ENCODE results near the gene CCDC92. TPM values are rescaled to one million over a fixed set of nuclear protein-coding genes. Genes with fewer than 3 reads are reported as not detected.

Gene CCDC92
- total and polyA plus RNA-seq, 2 donors (not counting 1 experiment from before 2014, with no cell fraction given): 26.6 to 36.2 TPM

DNA sequence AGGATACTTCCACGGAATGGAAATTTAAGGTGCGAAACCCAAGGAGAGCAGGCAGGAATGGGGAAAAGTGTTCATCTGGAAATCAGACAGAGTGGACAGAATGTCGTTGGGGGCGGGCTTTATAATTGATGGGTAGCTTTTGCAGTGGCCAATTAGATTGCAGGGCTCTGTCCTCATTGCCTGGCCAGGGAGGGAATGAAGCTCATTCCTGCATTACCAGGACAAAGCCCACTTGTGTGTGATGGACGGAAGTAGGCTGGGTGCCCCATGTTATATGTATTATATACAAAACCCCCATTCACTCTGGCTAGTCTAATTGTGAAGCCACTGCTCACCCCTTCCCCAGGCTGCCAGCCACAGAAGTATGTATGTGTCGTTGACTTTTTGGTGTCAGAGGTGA is 23.9 kb upstream of the CCDC92 start:
- Histone ChIP-seq H3K4me3 (ENCODE audit: control extremely low read depth in 1 of 5, extremely low read depth in 1 of 5, insufficient read depth in 1 of 5, low read depth in 2 of 5, low read length in 4 of 5) (no peak overlapping the region), H3K36me3 (replicated peaks in 1 of 2; ENCODE audit: control extremely low read depth in 1 of 2, control insufficient read depth in 1 of 2, extremely low read depth in 1 of 2, insufficient read depth in 2 of 2, low read length in 1 of 2) (peaks cover 4 to 40% of the 10 kb centered on the region in 2 experiments), H3K27me3 (replicated peaks in 1 of 4; ENCODE audit: control extremely low read depth in 1 of 4, control insufficient read depth in 3 of 4, insufficient read depth in 4 of 4, low read length in 3 of 4) (no peaks in the 10 kb centered on the region), H3K4me2 (replicated peaks; ENCODE audit: low read depth, low read length, poor library complexity, severe bottlenecking) (no peak overlapping the region), H4K20me1 (ENCODE audit: control insufficient read depth, insufficient read depth, low read length, poor library complexity, severe bottlenecking) (peaks cover 12% of the 10 kb centered on the region), H3K9ac (ENCODE audit: low read length) (no peak overlapping the region), H3K27ac (ENCODE audit: low read length in 2 of 2) (no peak overlapping the region), H3K79me2 (ENCODE audit: control insufficient read depth, insufficient read depth, low read length) (peaks cover 24% of the 10 kb centered on the region), H3K9me3 (ENCODE audit: control extremely low read depth in 1 of 3, control insufficient read depth in 2 of 3, insufficient read depth in 1 of 3, low read length in 2 of 3) (no peaks in the 10 kb centered on the region), H2AFZ (ENCODE audit: insufficient read depth, low read depth, low read length, poor library complexity, severe bottlenecking) (no peak overlapping the region), H3K4me1 (ENCODE audit: control insufficient read depth in 2 of 2, insufficient read depth in 2 of 2, low read length in 2 of 2) (no peaks in the 10 kb centered on the region)
- POLR2A ChIA-PET: no interaction called here
- Mint-ChIP-seq H3K4me1 (peaks cover 7% of the 10 kb centered on the region), H3K9me3 (ENCODE audit: insufficient read depth) (no peaks in the 10 kb centered on the region), H3K4me3 (no peak overlapping the region), H3K27me3 (no peaks in the 10 kb centered on the region), H3K27ac (no peak overlapping the region)
- ATAC-seq (ENCODE audit: low read depth) (no peak), DNase-seq (no peak)
- CTCF ChIA-PET: interaction anchor here (0.9 to 1.5 kb wide), 2 partner anchors 9 to 36 kb away, joined by 3 to 5 read pairs; no protein-coding TSS in a partner anchor
- TF ChIP-seq EZH2 (IDR thresholded peaks at IDR 0.05; ENCODE audit: borderline replicate concordance, insufficient read depth, low read depth, low read length, poor library complexity, severe bottlenecking): no peak
- TF ChIP-seq, protein P1, sequence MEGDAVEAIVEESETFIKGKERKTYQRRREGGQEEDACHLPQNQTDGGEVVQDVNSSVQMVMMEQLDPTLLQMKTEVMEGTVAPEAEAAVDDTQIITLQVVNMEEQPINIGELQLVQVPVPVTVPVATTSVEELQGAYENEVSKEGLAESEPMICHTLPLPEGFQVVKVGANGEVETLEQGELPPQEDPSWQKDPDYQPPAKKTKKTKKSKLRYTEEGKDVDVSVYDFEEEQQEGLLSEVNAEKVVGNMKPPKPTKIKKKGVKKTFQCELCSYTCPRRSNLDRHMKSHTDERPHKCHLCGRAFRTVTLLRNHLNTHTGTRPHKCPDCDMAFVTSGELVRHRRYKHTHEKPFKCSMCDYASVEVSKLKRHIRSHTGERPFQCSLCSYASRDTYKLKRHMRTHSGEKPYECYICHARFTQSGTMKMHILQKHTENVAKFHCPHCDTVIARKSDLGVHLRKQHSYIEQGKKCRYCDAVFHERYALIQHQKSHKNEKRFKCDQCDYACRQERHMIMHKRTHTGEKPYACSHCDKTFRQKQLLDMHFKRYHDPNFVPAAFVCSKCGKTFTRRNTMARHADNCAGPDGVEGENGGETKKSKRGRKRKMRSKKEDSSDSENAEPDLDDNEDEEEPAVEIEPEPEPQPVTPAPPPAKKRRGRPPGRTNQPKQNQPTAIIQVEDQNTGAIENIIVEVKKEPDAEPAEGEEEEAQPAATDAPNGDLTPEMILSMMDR (IDR thresholded peaks at IDR 0.05): no peak
- WGBS (ENCODE audit: insufficient coverage): 100% methylated on average over 4 of the region's 6 CpGs
- intact Hi-C loops (cut with micrococcal nuclease): no loop called here

DNA sequence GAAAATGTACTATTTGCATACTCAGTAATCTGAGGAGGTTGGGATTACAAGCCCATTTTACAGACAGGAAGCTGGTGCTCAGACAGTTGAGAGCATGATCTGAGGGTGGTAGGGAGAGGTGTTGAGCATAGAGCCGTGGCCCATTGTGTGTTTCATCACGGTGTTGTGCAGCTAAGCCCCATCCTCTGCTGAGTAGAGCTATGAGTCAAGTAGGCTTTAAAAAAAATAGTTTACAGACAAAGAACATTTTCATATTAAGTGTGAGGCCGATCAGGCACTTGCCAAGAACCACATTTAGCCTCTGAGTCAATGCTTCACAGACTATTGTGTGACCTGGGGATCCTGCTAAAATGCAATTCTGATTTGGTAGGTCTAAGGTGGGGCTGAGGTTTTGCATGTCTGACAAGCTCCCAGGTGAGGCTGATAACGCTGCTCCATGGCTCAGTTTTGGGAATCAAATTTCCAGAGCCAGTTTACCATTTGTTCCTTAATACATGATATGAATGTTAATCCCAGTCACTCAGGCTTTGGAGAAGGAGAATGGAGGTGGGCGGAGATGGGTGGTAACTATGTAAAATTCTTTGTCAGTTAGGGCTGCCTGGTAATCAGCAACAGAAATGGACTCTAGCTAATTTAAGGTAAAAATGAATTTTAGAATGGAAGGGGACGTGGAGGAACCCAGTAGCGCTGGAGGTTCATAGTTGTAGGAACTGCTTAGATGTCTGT is 22.6 kb upstream of the CCDC92 start:
- Histone ChIP-seq H3K4me1 (ENCODE audit: control insufficient read depth in 2 of 2, insufficient read depth in 2 of 2, low read length in 2 of 2) (peaks cover 0 to 7% of the 10 kb centered on the region in 2 donors), H3K27me3 (replicated peaks in 1 of 4; ENCODE audit: control extremely low read depth in 1 of 4, control insufficient read depth in 3 of 4, insufficient read depth in 4 of 4, low read length in 3 of 4) (no peaks in the 10 kb centered on the region), H3K27ac (ENCODE audit: low read length in 2 of 2) (no peak overlapping the region), H3K79me2 (ENCODE audit: control insufficient read depth, insufficient read depth, low read length) (peaks cover 26% of the 10 kb centered on the region), H3K36me3 (replicated peaks in 1 of 2; ENCODE audit: control extremely low read depth in 1 of 2, control insufficient read depth in 1 of 2, extremely low read depth in 1 of 2, insufficient read depth in 2 of 2, low read length in 1 of 2) (peaks cover 4 to 46% of the 10 kb centered on the region in 2 experiments), H3K4me3 (ENCODE audit: control extremely low read depth in 1 of 5, extremely low read depth in 1 of 5, insufficient read depth in 1 of 5, low read depth in 2 of 5, low read length in 4 of 5) (no peak overlapping the region), H2AFZ (ENCODE audit: insufficient read depth, low read depth, low read length, poor library complexity, severe bottlenecking) (no peak overlapping the region), H4K20me1 (ENCODE audit: control insufficient read depth, insufficient read depth, low read length, poor library complexity, severe bottlenecking) (peaks cover 12% of the 10 kb centered on the region), H3K9ac (ENCODE audit: low read length) (no peak overlapping the region), H3K4me2 (replicated peaks; ENCODE audit: low read depth, low read length, poor library complexity, severe bottlenecking) (no peak overlapping the region), H3K9me3 (ENCODE audit: control extremely low read depth in 1 of 3, control insufficient read depth in 2 of 3, insufficient read depth in 1 of 3, low read length in 2 of 3) (no peaks in the 10 kb centered on the region)
- Mint-ChIP-seq H3K9me3 (ENCODE audit: insufficient read depth) (no peaks in the 10 kb centered on the region), H3K27ac (no peak overlapping the region), H3K4me3 (no peak overlapping the region), H3K27me3 (no peaks in the 10 kb centered on the region), H3K4me1 (peaks cover 16% of the 10 kb centered on the region)
- DNase-seq (no peak), ATAC-seq (ENCODE audit: low read depth) (no peak)
- intact Hi-C loops (cut with micrococcal nuclease): no loop called here
- WGBS (ENCODE audit: insufficient coverage): 96% methylated on average over 4 of the region's 7 CpGs
- CTCF ChIA-PET: interaction anchor here (1.5 kb wide), 1 partner anchor 8 kb away, joined by 5 read pairs; no protein-coding TSS in a partner anchor
- POLR2A ChIA-PET: no interaction called here
- TF ChIP-seq, protein P1 (IDR thresholded peaks at IDR 0.05): no peak
- TF ChIP-seq EZH2 (IDR thresholded peaks at IDR 0.05; ENCODE audit: borderline replicate concordance, insufficient read depth, low read depth, low read length, poor library complexity, severe bottlenecking): no peak
